ENCODE data around the gene CLSTN1. TPM values are rescaled to one million over a fixed set of nuclear protein-coding genes. Genes with fewer than 3 reads are reported as not detected.

Gene CLSTN1
- total RNA-seq, 1 experiment from 2014 or later = 143 TPM

- Histone ChIP-seq H3K4me1 (ENCODE audit: control insufficient read depth, insufficient read depth, low read length) (peaks cover 3% of the 10 kb centered on the region; the same call in 1 of the 2 replicates), H3K4me3 (ENCODE audit: low read depth in 2 of 2, low read length in 2 of 2) (no peak overlapping the region), H3K36me3 (ENCODE audit: control insufficient read depth, insufficient read depth, low read length) (no peaks in the 10 kb centered on the region), H3K27ac (ENCODE audit: low read length) (no peak overlapping the region), H3K27me3 (ENCODE audit: control insufficient read depth, insufficient read depth, low read length) (no peaks in the 10 kb centered on the region), H3K9me3 (ENCODE audit: control insufficient read depth, insufficient read depth, low read depth, low read length) (no peaks in the 10 kb centered on the region)
- no peak for DNase-seq (ENCODE audit: low read depth, low spot score)
- intact Hi-C loops (cut with micrococcal nuclease; ENCODE audit: unreplicated experiment) (no loop called here), in situ Hi-C loops (cut with HindIII; ENCODE audit: low pct_unique_long_range_greater_than_20kb, low sequenced_read_pairs) (no loop called here)
- ChIA-PET CTCF (no interaction called here), POLR2A (no interaction called here)
- TF ChIP-seq, protein P1, sequence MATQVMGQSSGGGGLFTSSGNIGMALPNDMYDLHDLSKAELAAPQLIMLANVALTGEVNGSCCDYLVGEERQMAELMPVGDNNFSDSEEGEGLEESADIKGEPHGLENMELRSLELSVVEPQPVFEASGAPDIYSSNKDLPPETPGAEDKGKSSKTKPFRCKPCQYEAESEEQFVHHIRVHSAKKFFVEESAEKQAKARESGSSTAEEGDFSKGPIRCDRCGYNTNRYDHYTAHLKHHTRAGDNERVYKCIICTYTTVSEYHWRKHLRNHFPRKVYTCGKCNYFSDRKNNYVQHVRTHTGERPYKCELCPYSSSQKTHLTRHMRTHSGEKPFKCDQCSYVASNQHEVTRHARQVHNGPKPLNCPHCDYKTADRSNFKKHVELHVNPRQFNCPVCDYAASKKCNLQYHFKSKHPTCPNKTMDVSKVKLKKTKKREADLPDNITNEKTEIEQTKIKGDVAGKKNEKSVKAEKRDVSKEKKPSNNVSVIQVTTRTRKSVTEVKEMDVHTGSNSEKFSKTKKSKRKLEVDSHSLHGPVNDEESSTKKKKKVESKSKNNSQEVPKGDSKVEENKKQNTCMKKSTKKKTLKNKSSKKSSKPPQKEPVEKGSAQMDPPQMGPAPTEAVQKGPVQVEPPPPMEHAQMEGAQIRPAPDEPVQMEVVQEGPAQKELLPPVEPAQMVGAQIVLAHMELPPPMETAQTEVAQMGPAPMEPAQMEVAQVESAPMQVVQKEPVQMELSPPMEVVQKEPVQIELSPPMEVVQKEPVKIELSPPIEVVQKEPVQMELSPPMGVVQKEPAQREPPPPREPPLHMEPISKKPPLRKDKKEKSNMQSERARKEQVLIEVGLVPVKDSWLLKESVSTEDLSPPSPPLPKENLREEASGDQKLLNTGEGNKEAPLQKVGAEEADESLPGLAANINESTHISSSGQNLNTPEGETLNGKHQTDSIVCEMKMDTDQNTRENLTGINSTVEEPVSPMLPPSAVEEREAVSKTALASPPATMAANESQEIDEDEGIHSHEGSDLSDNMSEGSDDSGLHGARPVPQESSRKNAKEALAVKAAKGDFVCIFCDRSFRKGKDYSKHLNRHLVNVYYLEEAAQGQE (IDR thresholded peaks at IDR 0.05; ENCODE audit: insufficient read depth in 1 of 2, low read depth in 2 of 2, low read length in 1 of 2) = no peak
- TF ChIP-seq POLR2AphosphoS5 (IDR thresholded peaks at IDR 0.05; ENCODE audit: low read depth, low read length) = no peak
- TF ChIP-seq SIN3A (IDR thresholded peaks at IDR 0.05; ENCODE audit: borderline replicate concordance, insufficient read depth, low read depth, low read length) = no peak
- TF ChIP-seq TCF7L2 (IDR thresholded peaks at IDR 0.05; ENCODE audit: low read depth, low read length) = no peak
- no peak for TF ChIP-seq CTCF (IDR thresholded peaks at IDR 0.05)
- no peak for ATAC-seq
- no TSS peak for BruUV-seq (replicated peaks)
Measured at GRCh38 chr1:9815150-9815549, 8.6 kb downstream of the CLSTN1 start.

DNA sequence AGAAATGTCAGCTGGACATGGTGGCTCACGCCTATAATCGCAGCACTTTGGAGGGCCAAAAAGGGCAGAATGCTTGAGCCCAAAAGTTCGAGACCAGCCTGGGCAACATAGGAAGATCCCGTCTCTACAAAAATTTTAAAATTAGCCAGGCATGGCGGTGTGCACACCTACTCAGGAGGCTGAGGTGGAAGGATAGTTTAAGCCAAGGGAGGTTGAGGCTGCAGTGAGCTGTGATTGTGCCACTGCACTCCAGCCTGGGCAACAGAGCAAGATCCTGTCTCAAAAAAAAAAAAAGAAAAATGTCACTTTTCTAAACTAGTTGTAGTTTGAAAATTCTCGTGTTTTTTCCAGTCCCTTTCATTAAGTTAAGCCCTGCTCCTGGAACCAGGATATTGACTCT, 9.1 kb downstream of the CLSTN1 start:
- Histone ChIP-seq H3K4me1 (ENCODE audit: control insufficient read depth, insufficient read depth, low read length) (peaks cover 3% of the 10 kb centered on the region; the same call in 1 of the 2 replicates), H3K27me3 (ENCODE audit: control insufficient read depth, insufficient read depth, low read length) (no peaks in the 10 kb centered on the region), H3K36me3 (ENCODE audit: control insufficient read depth, insufficient read depth, low read length) (no peaks in the 10 kb centered on the region), H3K4me3 (ENCODE audit: low read depth in 2 of 2, low read length in 2 of 2) (no peak overlapping the region), H3K27ac (ENCODE audit: low read length) (no peak overlapping the region), H3K9me3 (ENCODE audit: control insufficient read depth, insufficient read depth, low read depth, low read length) (no peaks in the 10 kb centered on the region)
- BruUV-seq (replicated peaks) = no TSS peak
- ChIA-PET POLR2A (no interaction called here), CTCF (interaction anchor here (0.7 kb wide), 1 partner anchor 100 kb away, joined by 9 read pairs; no protein-coding TSS in a partner anchor)
- ATAC-seq = no peak
- TF ChIP-seq TCF7L2 (IDR thresholded peaks at IDR 0.05; ENCODE audit: low read depth, low read length) (no peak), POLR2AphosphoS5 (IDR thresholded peaks at IDR 0.05; ENCODE audit: low read depth, low read length) (no peak), SIN3A (IDR thresholded peaks at IDR 0.05; ENCODE audit: borderline replicate concordance, insufficient read depth, low read depth, low read length) (no peak), CTCF (IDR thresholded peaks at IDR 0.05) (no peak)
- TF ChIP-seq, protein P1 (IDR thresholded peaks at IDR 0.05; ENCODE audit: insufficient read depth in 1 of 2, low read depth in 2 of 2, low read length in 1 of 2) = no peak
- in situ Hi-C loops (cut with HindIII; ENCODE audit: low pct_unique_long_range_greater_than_20kb, low sequenced_read_pairs) = no loop called here
- DNase-seq (ENCODE audit: low read depth, low spot score) = no peak
- intact Hi-C loops (cut with micrococcal nuclease; ENCODE audit: unreplicated experiment) = no loop called here
